ENCODE data around the gene C1QTNF12. TPM values are rescaled to one million over a fixed set of nuclear protein-coding genes. Genes with fewer than 3 reads are reported as not detected.

C1QTNF12 gene
- total RNA-seq, 1 experiment from 2014 or later = 4.4 TPM

DNA sequence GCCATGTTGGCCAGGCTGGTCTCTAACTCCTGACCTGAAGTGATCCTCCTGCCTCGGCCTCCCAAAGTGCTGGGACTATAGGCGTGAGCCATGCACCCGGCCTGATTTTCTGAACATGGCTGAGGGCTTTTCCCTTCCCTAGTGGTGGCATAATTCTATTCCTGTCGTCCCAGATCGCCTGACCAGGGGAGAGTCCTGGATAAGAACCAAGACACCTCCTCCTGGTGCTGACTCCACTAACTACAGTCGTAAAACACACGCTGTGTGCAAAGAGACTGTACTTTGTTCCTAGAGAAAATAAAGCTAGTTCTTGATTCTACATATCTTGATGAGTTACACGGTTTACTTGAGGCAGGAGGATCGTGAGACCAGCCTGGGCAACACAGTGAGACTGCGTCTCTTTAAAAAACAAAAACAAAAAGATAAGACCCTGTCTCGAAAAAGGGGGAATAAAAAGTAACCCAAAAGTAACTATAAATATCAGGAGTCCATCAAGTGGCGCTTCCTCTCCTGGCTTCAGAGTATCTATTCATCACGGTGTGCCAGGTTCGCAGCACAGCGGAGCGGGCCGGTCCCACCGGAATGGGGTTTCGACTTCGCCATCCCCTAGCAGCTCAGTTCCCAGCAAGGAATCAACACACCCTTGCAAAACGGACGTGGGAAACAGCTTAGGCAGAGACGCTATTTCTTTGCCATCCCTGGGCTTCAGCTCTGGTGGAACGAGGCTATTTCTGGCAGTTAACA lies 15.7 kb downstream of the C1QTNF12 start:
- no peaks in the 10 kb centered on the region for H3K9me3 ChIP-seq (ENCODE audit: low read depth, low read length, poor library complexity, severe bottlenecking)
- H3K27me3 ChIP-seq (replicated peaks; ENCODE audit: insufficient read depth, low read depth, low read length, poor library complexity) = no peaks in the 10 kb centered on the region
- peak overlapping the region; percentile 97 for H3K4me3 ChIP-seq (ENCODE audit: low read depth, low read length, poor library complexity, severe bottlenecking)
- peaks cover 24% of the 10 kb centered on the region for H3K4me1 ChIP-seq (ENCODE audit: insufficient read depth, low read length, poor library complexity, severe bottlenecking)
- peaks cover 35% of the 10 kb centered on the region for H3K36me3 ChIP-seq (ENCODE audit: insufficient read depth, low read length, poor library complexity, severe bottlenecking)
- TSS peak; percentile 89 for BruUV-seq (replicated peaks)
- H3K27ac ChIP-seq (ENCODE audit: low read depth, low read length, poor library complexity, severe bottlenecking) = peak overlapping the region; percentile 97
- intact Hi-C loops (cut with micrococcal nuclease; ENCODE audit: unreplicated experiment) = loop anchor here (5.0 kb wide), 1 partner anchor 109 kb away; no protein-coding TSS in a partner anchor
- CTCF ChIA-PET = interaction anchor here (1.3 kb wide), 1 partner anchor 108 kb away, joined by 7 read pairs; no protein-coding TSS in a partner anchor
- peak; percentile 64 for DNase-seq (ENCODE audit: low spot score)
- TF ChIP-seq, protein P1, sequence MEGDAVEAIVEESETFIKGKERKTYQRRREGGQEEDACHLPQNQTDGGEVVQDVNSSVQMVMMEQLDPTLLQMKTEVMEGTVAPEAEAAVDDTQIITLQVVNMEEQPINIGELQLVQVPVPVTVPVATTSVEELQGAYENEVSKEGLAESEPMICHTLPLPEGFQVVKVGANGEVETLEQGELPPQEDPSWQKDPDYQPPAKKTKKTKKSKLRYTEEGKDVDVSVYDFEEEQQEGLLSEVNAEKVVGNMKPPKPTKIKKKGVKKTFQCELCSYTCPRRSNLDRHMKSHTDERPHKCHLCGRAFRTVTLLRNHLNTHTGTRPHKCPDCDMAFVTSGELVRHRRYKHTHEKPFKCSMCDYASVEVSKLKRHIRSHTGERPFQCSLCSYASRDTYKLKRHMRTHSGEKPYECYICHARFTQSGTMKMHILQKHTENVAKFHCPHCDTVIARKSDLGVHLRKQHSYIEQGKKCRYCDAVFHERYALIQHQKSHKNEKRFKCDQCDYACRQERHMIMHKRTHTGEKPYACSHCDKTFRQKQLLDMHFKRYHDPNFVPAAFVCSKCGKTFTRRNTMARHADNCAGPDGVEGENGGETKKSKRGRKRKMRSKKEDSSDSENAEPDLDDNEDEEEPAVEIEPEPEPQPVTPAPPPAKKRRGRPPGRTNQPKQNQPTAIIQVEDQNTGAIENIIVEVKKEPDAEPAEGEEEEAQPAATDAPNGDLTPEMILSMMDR (conservative IDR thresholded peaks at IDR 0.05; ENCODE audit: low read depth, low read length) = 0 out of 2 replicates have a peak, but pooled peaks have one; percentile 14
- TF ChIP-seq EZH2 (IDR thresholded peaks at IDR 0.05; ENCODE audit: borderline replicate concordance, low read depth, low read length, poor library complexity, severe bottlenecking) = no peak
- POLR2A ChIA-PET (ENCODE audit: low non-redundant PET) = interaction anchor here (1.0 kb wide), 1 partner anchor 23 kb away, joined by 4 read pairs; no protein-coding TSS in a partner anchor

DNA sequence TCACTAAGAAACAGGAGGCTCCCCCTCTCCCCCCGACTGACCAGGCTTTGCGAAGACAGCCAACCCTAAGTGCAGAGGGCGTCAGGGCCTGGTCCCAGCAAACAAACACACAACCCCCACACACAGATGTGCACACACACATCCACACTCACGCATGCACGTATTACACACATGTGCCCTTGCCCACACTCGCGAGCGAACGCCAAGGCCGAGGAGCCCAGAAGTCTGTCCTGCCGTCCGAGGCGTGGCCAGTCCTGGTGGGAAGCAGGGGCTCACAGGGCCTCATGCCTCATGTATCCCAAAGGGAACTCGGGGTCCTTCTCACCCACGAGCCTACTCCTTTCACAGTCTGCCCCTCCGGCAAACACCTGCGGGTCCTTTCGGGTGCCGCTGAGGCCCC lies 16.8 kb downstream of the C1QTNF12 start:
- Histone ChIP-seq H3K27ac (ENCODE audit: low read depth, low read length, poor library complexity, severe bottlenecking) (peak overlapping the region; percentile 97), H3K27me3 (replicated peaks; ENCODE audit: insufficient read depth, low read depth, low read length, poor library complexity) (no peaks in the 10 kb centered on the region), H3K9me3 (ENCODE audit: low read depth, low read length, poor library complexity, severe bottlenecking) (no peaks in the 10 kb centered on the region), H3K4me1 (ENCODE audit: insufficient read depth, low read length, poor library complexity, severe bottlenecking) (peaks cover 24% of the 10 kb centered on the region), H3K36me3 (ENCODE audit: insufficient read depth, low read length, poor library complexity, severe bottlenecking) (peaks cover 32% of the 10 kb centered on the region), H3K4me3 (ENCODE audit: low read depth, low read length, poor library complexity, severe bottlenecking) (no peak overlapping the region)
- CTCF ChIA-PET = no interaction called here
- intact Hi-C loops (cut with micrococcal nuclease; ENCODE audit: unreplicated experiment) = loop anchor here (5.0 kb wide), 1 partner anchor 107 kb away; no protein-coding TSS in a partner anchor
- no TSS peak for BruUV-seq (replicated peaks)
- no peak for DNase-seq (ENCODE audit: low spot score)
- POLR2A ChIA-PET (ENCODE audit: low non-redundant PET) = no interaction called here
- TF ChIP-seq, protein P1 (conservative IDR thresholded peaks at IDR 0.05; ENCODE audit: low read depth, low read length) = no peak
- TF ChIP-seq EZH2 (IDR thresholded peaks at IDR 0.05; ENCODE audit: borderline replicate concordance, low read depth, low read length, poor library complexity, severe bottlenecking) = no peak

DNA sequence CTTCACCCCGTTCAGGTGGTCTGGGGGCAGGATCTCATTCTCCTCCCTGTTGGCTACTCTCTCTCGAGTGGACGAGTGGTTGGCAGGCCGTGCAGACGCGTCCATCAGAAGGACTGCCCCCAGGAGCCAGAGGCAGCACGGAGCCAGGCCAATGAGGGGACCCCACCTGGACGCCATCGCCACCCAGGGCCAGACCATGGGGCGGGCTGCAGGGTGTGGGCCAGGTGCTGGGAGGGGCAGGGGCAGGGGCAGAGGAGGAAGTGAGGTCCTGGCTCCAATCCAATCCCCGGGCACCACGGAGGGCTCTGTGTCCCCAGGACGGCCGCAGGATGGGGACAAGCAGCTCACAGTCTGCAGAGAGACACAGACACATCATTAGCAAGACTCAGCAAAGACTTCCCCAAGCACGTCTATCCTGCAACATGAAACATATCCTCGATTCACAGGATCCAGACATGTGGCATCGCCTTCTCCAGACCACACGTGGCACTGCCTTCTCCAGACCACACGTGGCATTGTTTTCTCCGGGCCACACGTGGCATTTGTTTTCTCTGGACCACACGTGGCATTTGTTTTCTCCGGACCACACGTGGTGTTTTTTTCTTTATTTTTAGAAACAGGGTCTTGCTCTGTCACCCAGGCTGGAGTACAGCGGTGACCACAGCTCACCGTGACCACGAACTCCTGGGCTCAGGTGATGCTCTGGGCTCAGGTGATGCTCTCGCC lies 17.8 kb downstream of the C1QTNF12 start:
- Histone ChIP-seq H3K27me3 (replicated peaks; ENCODE audit: insufficient read depth, low read depth, low read length, poor library complexity) (no peaks in the 10 kb centered on the region), H3K36me3 (ENCODE audit: insufficient read depth, low read length, poor library complexity, severe bottlenecking) (peaks cover 24% of the 10 kb centered on the region), H3K4me1 (ENCODE audit: insufficient read depth, low read length, poor library complexity, severe bottlenecking) (peaks cover 21% of the 10 kb centered on the region), H3K27ac (ENCODE audit: low read depth, low read length, poor library complexity, severe bottlenecking) (no peak overlapping the region), H3K4me3 (ENCODE audit: low read depth, low read length, poor library complexity, severe bottlenecking) (no peak overlapping the region), H3K9me3 (ENCODE audit: low read depth, low read length, poor library complexity, severe bottlenecking) (no peaks in the 10 kb centered on the region)
- ChIA-PET CTCF (no interaction called here), POLR2A (ENCODE audit: low non-redundant PET) (no interaction called here)
- no TSS peak for BruUV-seq (replicated peaks)
- no peak for DNase-seq (ENCODE audit: low spot score)
- intact Hi-C loops (cut with micrococcal nuclease; ENCODE audit: unreplicated experiment) = no loop called here
- TF ChIP-seq, protein P1 (conservative IDR thresholded peaks at IDR 0.05; ENCODE audit: low read depth, low read length) = no peak
- no peak for TF ChIP-seq EZH2 (IDR thresholded peaks at IDR 0.05; ENCODE audit: borderline replicate concordance, low read depth, low read length, poor library complexity, severe bottlenecking)

All from A673 (cell line).